Measurements from ENCODE around the gene KIAA1958. TPM values are rescaled to one million over a fixed set of nuclear protein-coding genes. Genes with fewer than 3 reads are reported as not detected.

The KIAA1958 gene
- total RNA-seq, 1 donor from 2014 or later, result 10.7 TPM

DNA sequence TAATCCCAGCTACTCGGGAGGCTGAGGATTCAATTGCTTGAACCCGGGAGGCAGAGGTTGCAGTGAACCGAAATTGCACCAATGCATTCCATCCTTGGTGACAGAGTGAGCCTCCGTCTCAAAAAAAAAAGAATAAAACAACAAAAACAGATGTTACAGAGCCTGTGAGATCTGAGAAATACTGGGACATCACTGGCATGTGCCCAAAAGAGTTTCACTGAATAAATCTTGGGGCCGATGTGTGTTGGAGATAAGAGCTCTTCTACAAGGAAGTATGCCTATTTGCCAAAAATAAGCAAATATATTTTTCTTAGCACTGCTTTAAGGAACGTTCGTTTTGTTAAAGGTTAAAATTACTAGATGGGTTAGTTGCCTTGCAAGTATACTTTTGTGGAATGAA lies 55.1 kb downstream of the KIAA1958 start:
- intact Hi-C loops (cut with micrococcal nuclease), result no loop called here
- Mint-ChIP-seq H3K27me3 (ENCODE audit: low read depth) (no peaks in the 10 kb centered on the region), H3K9me3 (no peaks in the 10 kb centered on the region), H3K4me3 (ENCODE audit: low read depth) (no peak overlapping the region), H3K27ac (no peak overlapping the region), H3K36me3 (ENCODE audit: low read depth) (peaks cover 4% of the 10 kb centered on the region), H3K4me1 (ENCODE audit: low read depth) (peaks cover 13% of the 10 kb centered on the region)
- no peak for DNase-seq (ENCODE audit: low spot score)

- no peak overlapping the region for H3K27ac Mint-ChIP-seq
- intact Hi-C loops (cut with micrococcal nuclease), result no loop called here
- no peaks in the 10 kb centered on the region for H3K27me3 Mint-ChIP-seq (ENCODE audit: low read depth)
- DNase-seq (ENCODE audit: low spot score), result no peak
- peaks cover under 1% of the 10 kb centered on the region for H3K36me3 Mint-ChIP-seq (ENCODE audit: low read depth)
- no peak overlapping the region for H3K4me3 Mint-ChIP-seq (ENCODE audit: low read depth)
- peaks cover 13% of the 10 kb centered on the region for H3K4me1 Mint-ChIP-seq (ENCODE audit: low read depth)
- H3K9me3 Mint-ChIP-seq, result no peaks in the 10 kb centered on the region
These were observed 56.1 kb downstream of the KIAA1958 start for GRCh38 chr9:112542593-112543292.

DNA sequence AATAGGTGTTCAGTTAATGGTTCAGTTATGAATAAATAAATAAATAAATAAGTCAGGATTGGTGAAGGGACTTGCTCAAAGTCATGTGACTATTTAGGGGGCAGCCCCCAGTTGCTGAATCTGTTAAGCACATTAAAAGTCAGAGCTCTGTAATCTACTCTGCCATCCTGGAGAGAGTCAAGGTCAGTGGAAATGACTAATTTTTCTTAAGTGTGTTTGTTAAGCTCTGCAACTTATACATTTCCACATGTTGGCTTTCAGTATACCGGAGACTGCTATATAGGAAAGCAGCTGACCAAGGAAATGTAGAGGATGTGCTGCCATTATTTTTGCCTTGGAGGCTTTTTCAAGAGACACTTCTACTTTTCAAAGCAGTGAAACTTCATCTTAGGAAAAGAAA lies 57.9 kb downstream of the KIAA1958 start:
- peaks cover 13% of the 10 kb centered on the region for H3K4me1 Mint-ChIP-seq (ENCODE audit: low read depth)
- H3K27ac Mint-ChIP-seq, result no peak overlapping the region
- no peak for DNase-seq (ENCODE audit: low spot score)
- no peaks in the 10 kb centered on the region for H3K9me3 Mint-ChIP-seq
- H3K27me3 Mint-ChIP-seq (ENCODE audit: low read depth), result no peaks in the 10 kb centered on the region
- no peaks in the 10 kb centered on the region for H3K36me3 Mint-ChIP-seq (ENCODE audit: low read depth)
- H3K4me3 Mint-ChIP-seq (ENCODE audit: low read depth), result no peak overlapping the region
- intact Hi-C loops (cut with micrococcal nuclease), result no loop called here

GRCh38 chr9:112545237-112545636 lies 58.6 kb downstream of the KIAA1958 start:
- H3K4me1 Mint-ChIP-seq (ENCODE audit: low read depth), result peaks cover 13% of the 10 kb centered on the region
- no peak overlapping the region for H3K27ac Mint-ChIP-seq
- H3K4me3 Mint-ChIP-seq (ENCODE audit: low read depth), result no peak overlapping the region
- H3K36me3 Mint-ChIP-seq (ENCODE audit: low read depth), result no peaks in the 10 kb centered on the region
- intact Hi-C loops (cut with micrococcal nuclease), result no loop called here
- DNase-seq (ENCODE audit: low spot score), result no peak
- no peaks in the 10 kb centered on the region for H3K27me3 Mint-ChIP-seq (ENCODE audit: low read depth)
- no peaks in the 10 kb centered on the region for H3K9me3 Mint-ChIP-seq

GRCh38 chr9:112546149-112547012 lies 59.8 kb downstream of the KIAA1958 start:
- peaks cover 13% of the 10 kb centered on the region for H3K4me1 Mint-ChIP-seq (ENCODE audit: low read depth)
- DNase-seq (ENCODE audit: low spot score), result no peak
- no peak overlapping the region for H3K4me3 Mint-ChIP-seq (ENCODE audit: low read depth)
- no peaks in the 10 kb centered on the region for H3K36me3 Mint-ChIP-seq (ENCODE audit: low read depth)
- peak overlapping the region; percentile 36 for H3K27ac Mint-ChIP-seq
- no peaks in the 10 kb centered on the region for H3K9me3 Mint-ChIP-seq
- no peaks in the 10 kb centered on the region for H3K27me3 Mint-ChIP-seq (ENCODE audit: low read depth)
- intact Hi-C loops (cut with micrococcal nuclease), result loop anchor here (1.0 kb wide), 1 partner anchor 171 kb away; no protein-coding TSS in a partner anchor

DNA sequence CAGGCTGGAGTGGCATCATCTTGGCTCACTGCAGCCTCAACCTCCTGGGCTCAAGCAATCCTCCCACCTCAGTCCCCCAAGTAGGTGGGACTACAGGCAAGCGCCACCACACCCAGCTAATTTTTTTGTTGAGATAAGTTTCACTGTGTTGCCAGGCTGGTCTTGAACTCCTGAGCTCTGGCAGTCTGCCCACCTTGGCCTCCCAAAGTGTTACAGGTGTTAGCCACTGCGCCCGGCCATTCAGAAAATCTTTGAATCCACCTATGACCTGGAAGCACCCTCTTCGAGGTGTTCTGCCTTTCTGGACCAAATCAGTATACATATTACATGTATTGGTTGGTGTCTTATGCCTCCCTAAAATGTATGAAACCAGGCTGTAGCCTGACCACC lies 61.4 kb downstream of the KIAA1958 start:
- Mint-ChIP-seq H3K27ac (no peak overlapping the region), H3K36me3 (ENCODE audit: low read depth) (no peaks in the 10 kb centered on the region), H3K9me3 (no peaks in the 10 kb centered on the region), H3K4me3 (ENCODE audit: low read depth) (no peak overlapping the region), H3K27me3 (ENCODE audit: low read depth) (no peaks in the 10 kb centered on the region), H3K4me1 (ENCODE audit: low read depth) (peaks cover 13% of the 10 kb centered on the region)
- DNase-seq (ENCODE audit: low spot score), result no peak
- intact Hi-C loops (cut with micrococcal nuclease), result no loop called here

GRCh38 chr9:112548836-112549595 lies 62.4 kb downstream of the KIAA1958 start:
- no peak overlapping the region for H3K27ac Mint-ChIP-seq
- intact Hi-C loops (cut with micrococcal nuclease), result no loop called here
- H3K4me3 Mint-ChIP-seq (ENCODE audit: low read depth), result no peak overlapping the region
- H3K27me3 Mint-ChIP-seq (ENCODE audit: low read depth), result no peaks in the 10 kb centered on the region
- peaks cover 13% of the 10 kb centered on the region for H3K4me1 Mint-ChIP-seq (ENCODE audit: low read depth)
- DNase-seq (ENCODE audit: low spot score), result no peak
- no peaks in the 10 kb centered on the region for H3K9me3 Mint-ChIP-seq
- no peaks in the 10 kb centered on the region for H3K36me3 Mint-ChIP-seq (ENCODE audit: low read depth)

GRCh38 chr9:112550531-112550930 lies 63.9 kb downstream of the KIAA1958 start:
- Mint-ChIP-seq H3K4me3 (ENCODE audit: low read depth) (no peak overlapping the region), H3K4me1 (ENCODE audit: low read depth) (peaks cover 10% of the 10 kb centered on the region), H3K36me3 (ENCODE audit: low read depth) (no peaks in the 10 kb centered on the region), H3K27ac (no peak overlapping the region), H3K27me3 (ENCODE audit: low read depth) (no peaks in the 10 kb centered on the region), H3K9me3 (no peaks in the 10 kb centered on the region)
- intact Hi-C loops (cut with micrococcal nuclease), result no loop called here
- DNase-seq (ENCODE audit: low spot score), result no peak

GRCh38 chr9:112551641-112552040 lies 65.0 kb downstream of the KIAA1958 start:
- intact Hi-C loops (cut with micrococcal nuclease), result no loop called here
- DNase-seq (ENCODE audit: low spot score), result no peak
- Mint-ChIP-seq H3K36me3 (ENCODE audit: low read depth) (no peaks in the 10 kb centered on the region), H3K4me3 (ENCODE audit: low read depth) (no peak overlapping the region), H3K9me3 (no peaks in the 10 kb centered on the region), H3K27me3 (ENCODE audit: low read depth) (no peaks in the 10 kb centered on the region), H3K27ac (no peak overlapping the region), H3K4me1 (ENCODE audit: low read depth) (peaks cover under 1% of the 10 kb centered on the region)

DNA sequence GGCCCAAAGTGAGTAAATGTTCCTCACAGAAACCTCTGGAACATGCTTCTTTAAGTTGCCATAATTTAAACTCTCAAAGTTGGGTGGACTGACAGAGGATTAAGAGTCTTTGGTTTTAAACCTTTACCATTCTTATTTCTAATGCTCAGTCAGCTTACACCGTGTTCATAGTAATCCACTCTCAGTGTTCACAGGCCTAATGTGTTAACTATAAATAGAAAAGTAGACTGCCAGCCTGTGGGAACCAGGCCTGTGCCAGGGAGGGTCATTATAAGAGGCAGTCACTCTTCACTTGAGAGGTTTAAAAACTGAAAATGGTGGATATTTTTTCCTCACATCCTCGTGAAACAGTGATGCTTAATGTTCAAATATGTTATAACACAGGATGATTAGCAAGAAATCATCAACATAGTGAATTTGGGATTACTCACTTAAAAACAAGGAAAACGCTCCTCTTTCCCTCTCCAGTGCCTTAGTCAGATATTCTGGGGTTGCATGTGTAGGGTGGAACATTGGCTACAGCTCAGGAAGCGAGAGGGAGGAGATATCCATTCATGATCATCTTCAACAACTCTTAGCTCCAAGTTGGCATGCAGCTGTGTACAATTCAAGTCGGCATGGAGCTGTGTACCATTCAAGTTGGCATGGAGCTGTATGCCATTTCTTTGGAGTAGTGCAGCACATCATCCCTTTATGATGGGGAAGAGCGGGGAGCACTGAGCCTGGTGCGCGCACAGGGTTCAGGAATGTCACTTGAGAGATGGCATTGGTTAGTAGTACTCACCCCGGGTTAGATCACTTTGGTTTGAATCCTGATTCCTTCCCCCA lies 65.8 kb downstream of the KIAA1958 start:
- H3K4me1 Mint-ChIP-seq (ENCODE audit: low read depth), result no peaks in the 10 kb centered on the region
- H3K27ac Mint-ChIP-seq, result no peak overlapping the region
- H3K4me3 Mint-ChIP-seq (ENCODE audit: low read depth), result no peak overlapping the region
- no peaks in the 10 kb centered on the region for H3K36me3 Mint-ChIP-seq (ENCODE audit: low read depth)
- DNase-seq (ENCODE audit: low spot score), result no peak
- no peaks in the 10 kb centered on the region for H3K9me3 Mint-ChIP-seq
- intact Hi-C loops (cut with micrococcal nuclease), result no loop called here
- H3K27me3 Mint-ChIP-seq (ENCODE audit: low read depth), result no peaks in the 10 kb centered on the region

DNA sequence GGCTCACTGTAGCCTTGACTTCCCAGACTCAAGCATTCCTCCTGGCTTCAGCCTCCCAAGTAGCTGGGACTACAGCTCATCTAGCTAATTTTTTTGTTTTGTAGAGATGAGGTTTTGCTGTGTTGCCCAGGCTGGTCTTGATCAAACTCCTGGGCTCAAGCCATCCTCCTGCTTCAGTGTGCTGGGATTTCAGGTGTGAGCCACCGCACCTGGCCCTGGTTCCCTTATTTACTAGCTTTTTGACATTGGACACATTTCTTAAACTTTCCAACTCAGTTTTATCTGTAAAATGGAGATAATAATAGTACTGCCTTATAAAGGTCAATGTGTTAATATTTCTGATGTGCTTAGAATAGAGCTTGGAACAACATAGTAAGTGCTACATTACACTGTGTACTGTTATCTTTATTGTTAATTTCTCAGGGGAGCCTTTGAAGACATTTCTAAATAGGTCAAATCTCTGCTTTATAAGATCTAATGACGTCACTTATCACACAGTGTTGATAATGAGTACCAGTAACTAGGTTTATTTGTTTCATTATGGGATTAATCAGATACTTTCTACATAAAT lies 66.7 kb downstream of the KIAA1958 start:
- Mint-ChIP-seq H3K36me3 (ENCODE audit: low read depth) (no peaks in the 10 kb centered on the region), H3K4me1 (ENCODE audit: low read depth) (no peaks in the 10 kb centered on the region), H3K27ac (no peak overlapping the region), H3K27me3 (ENCODE audit: low read depth) (no peaks in the 10 kb centered on the region), H3K4me3 (ENCODE audit: low read depth) (no peak overlapping the region), H3K9me3 (no peaks in the 10 kb centered on the region)
- intact Hi-C loops (cut with micrococcal nuclease), result no loop called here
- no peak for DNase-seq (ENCODE audit: low spot score)

- H3K4me1 Mint-ChIP-seq (ENCODE audit: low read depth), result peaks cover 4% of the 10 kb centered on the region
- H3K9me3 Mint-ChIP-seq, result no peaks in the 10 kb centered on the region
- no peaks in the 10 kb centered on the region for H3K27me3 Mint-ChIP-seq (ENCODE audit: low read depth)
- H3K27ac Mint-ChIP-seq, result no peak overlapping the region
- DNase-seq (ENCODE audit: low spot score), result no peak
- no peak overlapping the region for H3K4me3 Mint-ChIP-seq (ENCODE audit: low read depth)
- no peaks in the 10 kb centered on the region for H3K36me3 Mint-ChIP-seq (ENCODE audit: low read depth)
- intact Hi-C loops (cut with micrococcal nuclease), result no loop called here
These were observed 67.9 kb downstream of the KIAA1958 start for GRCh38 chr9:112554516-112554915.

All from activated T-helper 2 cell treated with anti-CD3 and anti-CD28 coated beads, Interferon-gamma antibody, Interleukin-2, Interleukin-4, amounts not matched to agents 10 μg/mL and 5 μg/mL and 100 μg/mL, durations not matched to agents 14 hours and 24 hours and 36 hours (primary cell).